Vagina (tissue), 2 donors: Measurements from ENCODE around the gene BIRC7. TPM values are rescaled to one million over a fixed set of nuclear protein-coding genes. Genes with fewer than 3 reads are reported as not detected.

Experiments
- DNase-seq, 2 donors: peaks; one replicate each; pipeline ENCODE4 v3.0.0-alpha.2; 2017; ENCODE audit errors: extremely low spot score in 2 of 2
- H3K27ac ChIP-seq: fragments of 200-600 bp; sonication (generic); one replicate; pipeline ENCODE4 v1.5.1; 2019
- H3K27me3 ChIP-seq: fragments of 200-600 bp; sonication (generic); one replicate; pipeline ENCODE4 v1.5.1; 2019
- H3K36me3 ChIP-seq, 2 donors: fragments of 200-600 bp; sonication (generic); one replicate each; pipeline ENCODE4 v1.5.1; 2017 to 2019
- H3K4me1 ChIP-seq: fragments of 200-600 bp; sonication (generic); one replicate; pipeline ENCODE4 v1.5.1; 2019
- H3K4me3 ChIP-seq, 2 donors: fragments of 200-600 bp; sonication (generic); 1 replicate in 1 of 2; 2 replicates in 1 of 2; pipeline ENCODE4 v1.5.1; 2016 to 2019
- H3K9me3 ChIP-seq: fragments of 200-600 bp; sonication (generic); one replicate; pipeline ENCODE4 v1.5.1; 2019
- POLR2A ChIP-seq, 2 donors: fragments of 450-650 bp; IDR thresholded peaks; one replicate each; pipeline ENCODE4 v1.6.1; 2017; ENCODE audit warnings: antibody characterized with exemption in 2 of 2, mild to moderate bottlenecking in 2 of 2, moderate library complexity in 2 of 2
- POLR2AphosphoS5 ChIP-seq, 2 donors: sonication (generic); formaldehyde crosslinking; IDR thresholded peaks; one replicate each; pipeline ENCODE4 v1.9.0; 2017; ENCODE audit warnings: antibody characterized with exemption in 2 of 2, mild to moderate bottlenecking in 2 of 2, low read depth in 1 of 2; ENCODE audit not compliant: insufficient read depth in 1 of 2
- intact Hi-C: fragments of 100-400 bp; cut with DNase I; formaldehyde crosslinking; loops from one replicate; pipeline ENCODE4 v1.15.1; 2023
- total RNA-seq: library from RNA; depleted of rRNA; stranded (reverse); fragments of >200 nt; gene quantifications from one replicate; pipeline ENCODE4 v1.2.3, GENCODE V29; 2016
- TF ChIP-seq, protein P1 (sequence below), 3 experiments: fragments of 450-650 bp in 2 of 3; fragments of 200-600 bp in 1 of 3; sonication (generic) in 1 of 3; IDR thresholded peaks; one replicate each; pipeline ENCODE4 v1.5.1; 2017 to 2019; ENCODE audit warnings: antibody characterized with exemption in 3 of 3, mild to moderate bottlenecking in 2 of 3, moderate library complexity in 2 of 3

BIRC7 gene
- total RNA-seq, 1 donor from 2014 or later = 2.7 TPM

- Histone ChIP-seq H3K27me3 (no peaks in the 10 kb centered on the region), H3K9me3 (no peaks in the 10 kb centered on the region), H3K4me1 (no peaks in the 10 kb centered on the region), H3K36me3 (no peaks in the 10 kb centered on the region), H3K27ac (no peak overlapping the region), H3K4me3 (no peak overlapping the region)
- no peak for DNase-seq
- TF ChIP-seq POLR2AphosphoS5 (IDR thresholded peaks at IDR 0.05; ENCODE audit: insufficient read depth in 1 of 2, low read depth in 1 of 2) (no peak), POLR2A (IDR thresholded peaks at IDR 0.05) (no peak)
- TF ChIP-seq, protein P1, sequence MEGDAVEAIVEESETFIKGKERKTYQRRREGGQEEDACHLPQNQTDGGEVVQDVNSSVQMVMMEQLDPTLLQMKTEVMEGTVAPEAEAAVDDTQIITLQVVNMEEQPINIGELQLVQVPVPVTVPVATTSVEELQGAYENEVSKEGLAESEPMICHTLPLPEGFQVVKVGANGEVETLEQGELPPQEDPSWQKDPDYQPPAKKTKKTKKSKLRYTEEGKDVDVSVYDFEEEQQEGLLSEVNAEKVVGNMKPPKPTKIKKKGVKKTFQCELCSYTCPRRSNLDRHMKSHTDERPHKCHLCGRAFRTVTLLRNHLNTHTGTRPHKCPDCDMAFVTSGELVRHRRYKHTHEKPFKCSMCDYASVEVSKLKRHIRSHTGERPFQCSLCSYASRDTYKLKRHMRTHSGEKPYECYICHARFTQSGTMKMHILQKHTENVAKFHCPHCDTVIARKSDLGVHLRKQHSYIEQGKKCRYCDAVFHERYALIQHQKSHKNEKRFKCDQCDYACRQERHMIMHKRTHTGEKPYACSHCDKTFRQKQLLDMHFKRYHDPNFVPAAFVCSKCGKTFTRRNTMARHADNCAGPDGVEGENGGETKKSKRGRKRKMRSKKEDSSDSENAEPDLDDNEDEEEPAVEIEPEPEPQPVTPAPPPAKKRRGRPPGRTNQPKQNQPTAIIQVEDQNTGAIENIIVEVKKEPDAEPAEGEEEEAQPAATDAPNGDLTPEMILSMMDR (IDR thresholded peaks at IDR 0.05) = no peak
- intact Hi-C loops = no loop called here
Measured at GRCh38 chr20:63224412-63225081, 11.2 kb upstream of the BIRC7 start.

- intact Hi-C loops = no loop called here
- no peaks in the 10 kb centered on the region for H3K36me3 ChIP-seq
- no peak for DNase-seq
- no peaks in the 10 kb centered on the region for H3K9me3 ChIP-seq
- no peak overlapping the region for H3K4me3 ChIP-seq
- H3K4me1 ChIP-seq = no peaks in the 10 kb centered on the region
- TF ChIP-seq POLR2AphosphoS5 (IDR thresholded peaks at IDR 0.05; ENCODE audit: insufficient read depth in 1 of 2, low read depth in 1 of 2) = no peak
- no peak for TF ChIP-seq POLR2A (IDR thresholded peaks at IDR 0.05)
- TF ChIP-seq, protein P1 (IDR thresholded peaks at IDR 0.05) = no peak
- H3K27ac ChIP-seq = no peak overlapping the region
- no peaks in the 10 kb centered on the region for H3K27me3 ChIP-seq
Measured at GRCh38 chr20:63225082-63225454, 10.6 kb upstream of the BIRC7 start.

DNA sequence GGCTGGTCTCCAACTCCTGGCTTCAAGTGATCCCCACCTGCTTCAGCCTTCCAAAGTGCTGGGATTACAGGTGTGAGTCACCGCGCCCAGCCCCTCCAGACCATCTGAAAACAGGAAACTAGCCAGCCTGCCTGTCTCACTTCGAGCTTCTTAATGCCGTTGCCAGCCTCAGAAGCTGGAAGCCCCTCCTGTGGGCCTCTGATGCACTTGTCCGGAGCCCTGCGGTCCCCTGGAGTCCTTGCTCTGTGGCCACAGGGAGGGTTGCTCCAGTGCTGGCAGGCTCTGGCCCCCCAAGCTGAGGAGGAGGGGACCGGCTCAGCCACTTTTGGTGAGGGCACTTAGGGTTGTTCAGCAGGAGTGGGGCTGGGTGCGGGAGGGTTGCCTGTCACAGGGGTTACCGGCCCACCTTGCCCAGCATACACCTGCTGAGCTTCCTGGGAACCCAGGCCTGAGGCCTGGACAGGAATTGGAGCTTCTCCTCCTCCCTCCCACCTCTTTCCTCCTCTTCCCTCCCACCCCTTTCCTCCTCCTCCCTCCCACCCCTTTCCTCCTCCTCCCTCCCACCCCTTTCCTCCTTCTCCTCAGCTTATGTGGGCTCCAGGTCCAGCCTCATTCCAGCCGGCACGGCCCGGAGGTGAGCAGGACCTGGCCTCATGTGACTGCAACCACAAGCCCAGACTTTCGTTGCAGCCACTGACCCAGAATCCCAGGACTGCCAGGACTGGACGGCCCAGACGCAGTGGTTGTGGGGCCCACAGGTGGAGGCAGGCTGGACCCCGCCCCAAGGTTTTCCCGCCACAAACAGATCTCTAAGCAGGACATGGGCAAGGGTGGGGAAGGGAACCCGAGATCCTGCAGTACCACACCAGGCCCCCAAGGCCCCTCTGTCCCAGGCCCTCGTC, 9.4 kb upstream of the BIRC7 start:
- intact Hi-C loops = no loop called here

DNA sequence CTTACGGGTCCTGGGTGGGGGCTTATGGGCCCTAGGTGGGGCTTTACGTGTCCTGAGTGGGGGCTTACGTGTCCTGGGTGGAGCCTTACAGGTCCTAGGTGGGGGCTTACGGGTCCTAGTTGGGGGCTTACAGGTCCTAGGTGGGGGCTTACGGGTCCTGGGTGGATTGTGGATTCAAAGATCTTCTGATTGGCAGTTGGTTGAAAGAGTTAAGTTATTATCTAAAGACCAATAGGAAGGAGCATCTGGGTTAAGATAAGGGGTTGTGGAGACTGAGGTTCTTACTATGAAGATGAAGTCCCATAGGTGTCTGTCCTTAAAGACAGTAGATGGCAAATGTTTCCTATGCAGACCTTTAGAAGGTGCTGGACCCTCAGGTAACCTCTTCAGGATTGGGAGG, 8.4 kb upstream of the BIRC7 start:
- H3K27me3 ChIP-seq = no peaks in the 10 kb centered on the region
- H3K4me1 ChIP-seq = no peaks in the 10 kb centered on the region
- DNase-seq = no peak
- intact Hi-C loops = no loop called here
- H3K9me3 ChIP-seq = no peaks in the 10 kb centered on the region
- no peak overlapping the region for H3K4me3 ChIP-seq
- H3K27ac ChIP-seq = no peak overlapping the region
- no peaks in the 10 kb centered on the region for H3K36me3 ChIP-seq
- TF ChIP-seq POLR2AphosphoS5 (IDR thresholded peaks at IDR 0.05; ENCODE audit: insufficient read depth in 1 of 2, low read depth in 1 of 2) = no peak
- TF ChIP-seq POLR2A (IDR thresholded peaks at IDR 0.05) = no peak
- TF ChIP-seq, protein P1 (IDR thresholded peaks at IDR 0.05) = no peak

More for the DNA sequence above, 9.4 kb upstream of the BIRC7 start:
- Histone ChIP-seq H3K27ac (no peak overlapping the region), H3K9me3 (no peaks in the 10 kb centered on the region), H3K4me1 (no peaks in the 10 kb centered on the region), H3K4me3 (no peak overlapping the region), H3K36me3 (no peaks in the 10 kb centered on the region), H3K27me3 (no peaks in the 10 kb centered on the region)
- no peak for DNase-seq
- TF ChIP-seq POLR2AphosphoS5 (IDR thresholded peaks at IDR 0.05; ENCODE audit: insufficient read depth in 1 of 2, low read depth in 1 of 2) (no peak), POLR2A (IDR thresholded peaks at IDR 0.05) (no peak)
- TF ChIP-seq, protein P1 (IDR thresholded peaks at IDR 0.05) = no peak

- Histone ChIP-seq H3K4me1 (no peaks in the 10 kb centered on the region), H3K9me3 (no peaks in the 10 kb centered on the region), H3K27ac (no peak overlapping the region), H3K4me3 (no peak overlapping the region), H3K36me3 (no peaks in the 10 kb centered on the region), H3K27me3 (no peaks in the 10 kb centered on the region)
- DNase-seq = no peak
- TF ChIP-seq, protein P1 (IDR thresholded peaks at IDR 0.05) = no peak
- TF ChIP-seq POLR2A (IDR thresholded peaks at IDR 0.05) (no peak), POLR2AphosphoS5 (IDR thresholded peaks at IDR 0.05; ENCODE audit: insufficient read depth in 1 of 2, low read depth in 1 of 2) (no peak)
- intact Hi-C loops = no loop called here
Measured at GRCh38 chr20:63228806-63229205, 6.9 kb upstream of the BIRC7 start.
